Thyroid gland (tissue), 4 donors: Measurements from ENCODE around the gene KCNQ1. TPM values are rescaled to one million over a fixed set of nuclear protein-coding genes. Genes with fewer than 3 reads are reported as not detected.

Experiments used
- DNase-seq, 2 donors: peaks; one replicate each; pipeline ENCODE4 v3.0.0-alpha.2; 2019
- H3K27ac ChIP-seq, 3 donors: fragments of 200-600 bp; sonication (generic); 1 replicate in 2 of 3; 2 replicates in 1 of 3; pipeline ENCODE4 v1.5.1; 2016 to 2019; ENCODE audit warnings: mild to moderate bottlenecking in 1 of 3, moderate library complexity in 1 of 3
- H3K27me3 ChIP-seq: fragments of 200-600 bp; sonication (generic); one replicate; pipeline ENCODE4 v1.5.1; 2019
- H3K36me3 ChIP-seq, 2 donors: fragments of 200-600 bp; sonication (generic); one replicate each; pipeline ENCODE4 v1.5.1; 2016 to 2019
- H3K4me1 ChIP-seq, 2 donors: fragments of 200-600 bp; sonication (generic); one replicate each; pipeline ENCODE4 v1.5.1; 2017 to 2019
- H3K4me3 ChIP-seq, 3 donors: fragments of 200-600 bp; sonication (generic); replicated peaks in 1 of 3; 1 replicate in 2 of 3; 2 replicates in 1 of 3; pipeline ENCODE4 v1.5.1; 2016; ENCODE audit warnings: mild to moderate bottlenecking in 1 of 3
- H3K9me3 ChIP-seq: fragments of 200-600 bp; sonication (generic); one replicate; pipeline ENCODE4 v1.5.1; 2017
- POLR2A ChIP-seq, 2 donors: fragments of 450-650 bp; IDR thresholded peaks; one replicate each; pipeline ENCODE4 v1.6.1; 2017; ENCODE audit warnings: antibody characterized with exemption in 2 of 2, mild to moderate bottlenecking in 2 of 2, moderate library complexity in 1 of 2
- WGBS, 2 donors: methylation state at CpG; one replicate each; pipeline ENCODE4 v1.1.5; 2017; 5-methylcytosine and 5-hydroxymethylcytosine counted together
- intact Hi-C: fragments of 100-400 bp; cut with DNase I; formaldehyde crosslinking; loops from one replicate; pipeline ENCODE4 v1.15.1; 2023
- total RNA-seq, 4 donors: library from RNA; depleted of rRNA; stranded (reverse); fragments of >200 nt; gene quantifications; one replicate each; pipeline ENCODE4 v1.2.3, GENCODE V29; 2016
- TF ChIP-seq, protein P1 (sequence below), 6 experiments: fragments of 200-600 bp in 3 of 6; fragments of 450-650 bp in 3 of 6; sonication (generic) in 3 of 6; IDR thresholded peaks; one replicate each; pipeline ENCODE4 v1.5.1; 2016 to 2019; ENCODE audit warnings: antibody characterized with exemption in 6 of 6, mild to moderate bottlenecking in 2 of 6, inconsistent platforms in 1 of 6, moderate library complexity in 1 of 6

The KCNQ1 gene
- total RNA-seq, 4 donors from 2014 or later: 51.3 to 103 (median 97.8) TPM

- peaks cover 29 to 42% of the 10 kb centered on the region in 2 donors for H3K4me1 ChIP-seq
- H3K9me3 ChIP-seq: no peaks in the 10 kb centered on the region
- 97 to 99% methylated on average over 11 to 13 of the region's 19 CpGs for WGBS, 2 donors
- peak; percentile 1 to 2 for DNase-seq
- TF ChIP-seq POLR2A (IDR thresholded peaks at IDR 0.05): no peak
- TF ChIP-seq, protein P1, sequence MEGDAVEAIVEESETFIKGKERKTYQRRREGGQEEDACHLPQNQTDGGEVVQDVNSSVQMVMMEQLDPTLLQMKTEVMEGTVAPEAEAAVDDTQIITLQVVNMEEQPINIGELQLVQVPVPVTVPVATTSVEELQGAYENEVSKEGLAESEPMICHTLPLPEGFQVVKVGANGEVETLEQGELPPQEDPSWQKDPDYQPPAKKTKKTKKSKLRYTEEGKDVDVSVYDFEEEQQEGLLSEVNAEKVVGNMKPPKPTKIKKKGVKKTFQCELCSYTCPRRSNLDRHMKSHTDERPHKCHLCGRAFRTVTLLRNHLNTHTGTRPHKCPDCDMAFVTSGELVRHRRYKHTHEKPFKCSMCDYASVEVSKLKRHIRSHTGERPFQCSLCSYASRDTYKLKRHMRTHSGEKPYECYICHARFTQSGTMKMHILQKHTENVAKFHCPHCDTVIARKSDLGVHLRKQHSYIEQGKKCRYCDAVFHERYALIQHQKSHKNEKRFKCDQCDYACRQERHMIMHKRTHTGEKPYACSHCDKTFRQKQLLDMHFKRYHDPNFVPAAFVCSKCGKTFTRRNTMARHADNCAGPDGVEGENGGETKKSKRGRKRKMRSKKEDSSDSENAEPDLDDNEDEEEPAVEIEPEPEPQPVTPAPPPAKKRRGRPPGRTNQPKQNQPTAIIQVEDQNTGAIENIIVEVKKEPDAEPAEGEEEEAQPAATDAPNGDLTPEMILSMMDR (IDR thresholded peaks at IDR 0.05): no peak
- H3K27me3 ChIP-seq: no peaks in the 10 kb centered on the region
- peak overlapping the region in 2 of 3 donors; percentile 92 to 93 for H3K27ac ChIP-seq
- intact Hi-C loops: no loop called here
- no peaks in the 10 kb centered on the region for H3K36me3 ChIP-seq
- H3K4me3 ChIP-seq: no peak overlapping the region
Measured at GRCh38 chr11:2776351-2777061, 331.7 kb downstream of the KCNQ1 start.

DNA sequence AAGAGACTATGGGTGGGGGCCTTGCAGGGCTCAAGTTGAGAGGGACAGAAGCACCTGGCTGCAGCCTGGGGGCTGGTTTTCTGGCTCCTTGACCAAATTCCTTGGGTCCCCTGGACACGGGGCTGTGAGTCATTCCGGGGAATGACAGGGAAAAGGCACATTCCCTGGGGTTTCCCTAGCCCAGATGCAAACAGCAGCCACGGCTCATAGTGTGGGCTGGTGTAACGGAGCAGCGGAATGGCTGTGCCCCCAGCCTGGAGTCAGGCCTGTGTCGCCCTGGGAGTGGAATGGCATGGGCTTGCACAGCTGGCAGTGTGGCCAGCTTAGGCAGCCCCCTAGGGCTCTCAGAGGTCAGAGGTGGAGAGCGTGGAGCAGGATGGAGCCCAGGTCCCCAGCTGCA, 332.6 kb downstream of the KCNQ1 start:
- peaks cover 34 to 46% of the 10 kb centered on the region in 2 donors for H3K4me1 ChIP-seq
- WGBS, 2 donors: 68 to 76% methylated on average over 3 to 7 of the region's 7 CpGs
- intact Hi-C loops: no loop called here
- no peak for TF ChIP-seq POLR2A (IDR thresholded peaks at IDR 0.05)
- TF ChIP-seq, protein P1 (IDR thresholded peaks at IDR 0.05): no peak
- H3K4me3 ChIP-seq: no peak overlapping the region
- peak in 1 of 2 donors; percentile 6 for DNase-seq
- no peaks in the 10 kb centered on the region for H3K9me3 ChIP-seq
- H3K27me3 ChIP-seq: no peaks in the 10 kb centered on the region
- H3K27ac ChIP-seq: peak overlapping the region in 2 of 3 donors; percentile 92 to 93
- H3K36me3 ChIP-seq: no peaks in the 10 kb centered on the region

DNA sequence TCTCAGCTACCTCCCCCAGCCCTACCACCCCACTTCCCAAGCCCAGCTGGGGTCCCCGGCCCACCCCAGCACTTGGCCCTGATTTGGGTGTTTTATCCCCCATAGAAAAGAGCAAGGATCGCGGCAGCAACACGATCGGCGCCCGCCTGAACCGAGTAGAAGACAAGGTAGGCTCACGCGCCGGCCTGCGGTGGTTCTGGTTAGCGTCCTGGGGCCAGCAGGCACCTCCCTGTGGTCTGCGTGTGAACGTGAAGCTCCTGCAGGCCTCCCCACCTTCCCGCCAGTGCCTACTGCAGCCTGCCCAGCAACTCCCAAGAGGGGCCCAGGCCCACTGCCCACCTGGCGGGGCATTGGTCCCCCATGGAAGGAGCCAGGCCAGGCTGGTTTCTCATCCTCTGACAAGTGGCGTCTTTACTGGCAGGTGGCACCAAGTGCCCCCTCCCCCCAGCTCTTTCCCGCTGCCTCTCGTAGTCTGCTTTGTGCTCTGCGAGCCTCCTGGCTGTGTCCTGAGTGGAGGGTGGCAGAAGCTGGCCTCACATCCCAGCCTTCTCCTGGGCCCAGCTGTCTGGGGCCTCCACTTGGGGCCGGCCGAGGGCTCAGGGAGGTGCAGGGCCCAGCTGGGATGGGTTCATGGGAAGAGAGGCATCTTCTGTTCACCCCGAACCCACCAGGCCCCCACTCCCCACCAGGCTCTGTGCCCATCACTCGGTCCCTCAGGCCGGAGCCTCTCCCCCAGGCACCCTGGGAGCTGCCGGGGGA, 333.2 kb downstream of the KCNQ1 start:
- Histone ChIP-seq H3K9me3 (no peaks in the 10 kb centered on the region), H3K4me3 (no peak overlapping the region), H3K27me3 (no peaks in the 10 kb centered on the region), H3K27ac (peak overlapping the region; percentile 85 to 93 (median 92)), H3K36me3 (no peaks in the 10 kb centered on the region), H3K4me1 (peaks cover 34 to 46% of the 10 kb centered on the region in 2 donors)
- intact Hi-C loops: no loop called here
- TF ChIP-seq, protein P1 (IDR thresholded peaks at IDR 0.05): no peak
- no peak for TF ChIP-seq POLR2A (IDR thresholded peaks at IDR 0.05)
- peak; percentile 19 to 31 for DNase-seq
- WGBS, 2 donors: 78 to 89% methylated on average over 6 to 20 of the region's 27 CpGs

DNA sequence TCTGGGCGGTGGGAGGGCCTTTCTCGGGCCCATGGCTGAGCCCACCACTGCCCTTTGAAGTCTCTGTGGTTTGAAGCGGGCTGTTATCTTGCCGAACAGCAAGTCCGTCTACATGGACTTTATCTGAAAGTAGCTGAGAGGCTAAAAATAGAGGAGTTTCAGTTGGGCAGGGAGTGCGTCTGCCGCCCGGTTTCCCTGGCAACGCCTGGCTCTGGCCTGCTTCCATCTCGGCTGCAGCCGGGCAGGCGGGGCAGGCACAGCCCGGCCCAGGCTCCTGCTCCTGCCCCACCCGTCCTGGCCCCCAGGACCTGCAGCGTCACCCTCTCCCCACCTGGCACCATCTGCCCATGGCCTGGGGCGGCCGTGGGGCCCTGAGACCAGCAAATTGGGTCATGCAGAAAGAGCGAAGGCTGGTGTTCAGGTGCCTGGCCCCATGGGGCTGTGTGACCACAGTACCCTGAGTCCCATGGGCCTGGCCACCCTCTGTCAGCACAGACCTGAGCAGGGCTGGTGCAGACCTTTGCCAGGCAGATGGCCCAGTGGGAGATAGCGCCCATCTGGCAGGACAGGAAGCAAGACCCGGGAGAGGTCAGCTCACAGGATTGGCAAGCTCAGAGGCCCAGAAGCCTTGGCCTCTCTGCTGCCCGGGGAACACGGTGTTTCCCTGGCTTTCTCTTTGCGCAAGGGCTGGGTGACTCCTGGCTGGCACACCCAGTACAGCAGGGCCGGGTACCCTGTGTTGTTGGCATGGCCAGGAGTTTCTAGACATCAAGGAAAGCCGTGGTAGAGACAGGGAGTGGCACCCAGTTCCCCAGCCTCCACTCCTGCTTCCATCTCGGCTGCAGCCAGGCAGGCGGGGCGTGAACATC, 334.1 kb downstream of the KCNQ1 start:
- Histone ChIP-seq H3K36me3 (no peaks in the 10 kb centered on the region), H3K27me3 (no peaks in the 10 kb centered on the region), H3K4me1 (peaks cover 34 to 46% of the 10 kb centered on the region in 2 donors), H3K9me3 (no peaks in the 10 kb centered on the region), H3K4me3 (no peak overlapping the region), H3K27ac (peak overlapping the region; percentile 85 to 93 (median 92))
- intact Hi-C loops: no loop called here
- no peak for TF ChIP-seq POLR2A (IDR thresholded peaks at IDR 0.05)
- TF ChIP-seq, protein P1 (IDR thresholded peaks at IDR 0.05): peak in 5 of 6 experiments; percentile 12 to 61 (median 48)
- peak; percentile 89 to 91 for DNase-seq
- 26 to 51% methylated on average over 5 to 21 of the region's 28 CpGs for WGBS, 2 donors
